GM11168 (cell line): ENCODE measurements around the gene URI1.
"Not testable (repeated sequence)": the region's sequence is repeated elsewhere in the genome, so short reads cannot be mapped to it uniquely, and the experiment has no call there.

ENCODE experiments used
- in situ Hi-C: fragments of 300-500 bp; cut with MboI; formaldehyde crosslinking; loops from one replicate; pipeline ENCODE4 v1.12.0; 2022; ENCODE audit warnings: low sequenced_read_pairs; ENCODE audit not compliant: unreplicated experiment

Gene URI1, protein sequence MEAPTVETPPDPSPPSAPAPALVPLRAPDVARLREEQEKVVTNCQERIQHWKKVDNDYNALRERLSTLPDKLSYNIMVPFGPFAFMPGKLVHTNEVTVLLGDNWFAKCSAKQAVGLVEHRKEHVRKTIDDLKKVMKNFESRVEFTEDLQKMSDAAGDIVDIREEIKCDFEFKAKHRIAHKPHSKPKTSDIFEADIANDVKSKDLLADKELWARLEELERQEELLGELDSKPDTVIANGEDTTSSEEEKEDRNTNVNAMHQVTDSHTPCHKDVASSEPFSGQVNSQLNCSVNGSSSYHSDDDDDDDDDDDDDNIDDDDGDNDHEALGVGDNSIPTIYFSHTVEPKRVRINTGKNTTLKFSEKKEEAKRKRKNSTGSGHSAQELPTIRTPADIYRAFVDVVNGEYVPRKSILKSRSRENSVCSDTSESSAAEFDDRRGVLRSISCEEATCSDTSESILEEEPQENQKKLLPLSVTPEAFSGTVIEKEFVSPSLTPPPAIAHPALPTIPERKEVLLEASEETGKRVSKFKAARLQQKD

DNA sequence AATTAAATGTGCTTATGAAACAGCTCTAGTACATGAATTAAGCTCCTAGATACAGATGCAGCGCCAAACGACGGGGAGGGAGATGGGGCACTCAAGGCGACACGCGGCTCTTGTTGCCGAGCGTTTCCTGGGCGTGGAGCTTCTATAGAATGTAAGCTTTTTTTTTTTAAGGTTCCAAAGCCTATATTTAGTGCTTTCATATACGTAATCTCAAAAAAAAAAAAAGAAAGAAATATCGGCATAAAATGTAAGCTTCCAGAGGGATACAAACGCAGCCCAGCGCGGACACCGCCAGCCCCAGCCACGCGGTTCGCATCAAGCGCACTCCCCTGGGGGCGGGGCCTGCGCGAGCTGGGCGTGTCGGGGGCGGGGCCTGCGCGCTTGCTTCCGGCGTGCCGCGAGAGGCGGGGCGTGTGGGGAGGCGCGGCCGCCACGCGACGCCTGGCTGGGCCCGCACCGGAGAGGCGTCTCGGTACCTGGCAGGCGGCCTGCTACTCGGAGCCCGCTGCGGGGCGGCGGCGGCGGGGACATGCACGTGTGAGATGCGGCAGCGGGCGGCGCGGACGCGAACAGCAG is at the start of gene URI1:
Gene URI1 (plus strand): TSS at position 412 of the 576 bp plus-strand sequence. CDS start 309 bp downstream, outside the sequence.
- in situ Hi-C loops: no loop called here

GRCh38 chr19:29893606-29894284 is 48.3 kb upstream of the URI1 start:
- in situ Hi-C loops: no loop called here

- in situ Hi-C loops: no loop called here
Measured at GRCh38 chr19:29896802-29897201, 45.2 kb upstream of the URI1 start.

GRCh38 chr19:29897466-29897865 is 44.6 kb upstream of the URI1 start:
- in situ Hi-C loops: no loop called here

DNA sequence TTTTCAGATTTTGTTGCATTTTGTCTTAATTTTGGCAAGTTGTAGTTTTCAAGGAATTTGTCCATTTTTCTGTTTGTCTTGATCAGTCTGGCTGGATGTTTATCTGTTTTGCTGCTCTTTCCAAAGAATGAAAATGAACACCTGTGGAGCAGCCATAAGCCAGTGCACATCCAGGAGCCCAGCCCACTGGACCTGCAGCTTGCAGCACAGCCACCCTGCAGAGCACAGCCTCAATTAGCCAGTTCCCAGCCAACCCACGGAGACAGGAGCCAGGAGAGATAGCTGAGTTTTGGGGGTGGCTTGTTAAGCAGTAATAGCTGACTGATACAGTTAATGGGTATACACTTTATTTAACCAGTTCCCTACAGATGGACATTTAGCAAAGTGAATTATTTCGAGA is 38.0 kb upstream of the URI1 start:
- in situ Hi-C loops: no loop called here

DNA sequence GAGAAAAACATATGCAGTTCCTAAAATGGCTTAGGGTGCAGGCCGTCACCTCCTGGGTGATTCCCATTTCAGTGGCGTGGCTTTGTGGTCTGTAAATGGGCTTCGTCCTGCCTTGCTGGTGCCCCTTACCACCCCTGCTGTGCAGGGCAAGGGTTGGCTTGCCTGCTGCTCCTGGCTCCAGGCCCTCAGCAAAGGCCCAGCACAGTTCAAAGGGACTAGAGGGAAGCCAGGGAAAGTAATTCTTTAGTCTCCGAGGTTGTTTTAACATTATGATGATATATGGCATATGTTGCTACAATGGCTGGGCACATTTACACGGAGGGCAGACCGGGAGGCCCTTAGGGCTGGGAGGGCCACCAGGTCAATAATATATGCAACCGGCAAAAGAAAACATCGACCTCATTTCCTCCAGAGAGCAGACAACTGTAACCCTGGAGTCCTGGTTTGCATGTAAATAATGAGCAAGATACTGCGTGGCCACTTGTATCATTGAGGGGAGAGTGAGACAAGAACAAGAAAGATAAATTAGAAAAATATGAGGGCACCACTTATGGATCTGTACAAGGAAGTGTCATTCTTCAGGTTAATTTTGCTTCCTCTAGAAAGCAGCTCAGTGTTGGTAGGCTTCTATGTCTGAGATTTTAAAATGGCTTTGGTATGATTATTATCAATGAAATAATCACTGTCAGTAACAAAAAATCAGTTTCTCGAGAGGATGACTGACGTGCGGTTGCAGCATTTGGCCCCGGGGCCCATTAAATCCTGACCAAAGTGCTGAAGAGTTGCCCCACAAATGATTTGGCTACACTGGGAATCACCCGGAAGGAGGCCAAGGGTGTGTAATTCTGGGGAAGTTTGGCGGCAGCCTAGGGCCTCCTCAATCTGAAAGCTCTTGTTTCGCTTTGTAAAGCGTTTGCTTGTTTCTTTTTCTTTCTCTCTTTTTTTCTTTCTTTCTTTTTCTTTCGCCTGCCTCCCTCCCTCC is 32.8 kb upstream of the URI1 start:
- in situ Hi-C loops: no loop called here

- in situ Hi-C loops: no loop called here
Measured at GRCh38 chr19:29914933-29915332, 27.1 kb upstream of the URI1 start.

DNA sequence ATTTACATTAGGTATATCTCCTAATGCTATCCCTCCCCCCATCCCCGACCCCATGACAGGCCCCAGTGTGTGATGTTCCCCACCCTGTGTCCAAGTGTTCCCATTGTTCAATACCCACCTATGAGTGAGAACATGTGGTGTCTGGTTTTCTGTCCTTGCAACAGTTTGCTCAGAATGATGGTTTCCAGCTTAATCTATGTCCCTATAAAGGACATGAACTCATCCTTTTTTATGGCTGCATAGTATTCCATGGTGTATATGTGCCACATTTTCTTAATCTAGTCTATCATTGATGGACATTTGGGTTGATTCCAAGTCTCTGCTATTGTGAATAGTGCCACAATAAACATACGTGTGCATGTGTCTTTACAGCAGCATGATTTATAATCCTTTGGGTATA is 26.2 kb upstream of the URI1 start:
- in situ Hi-C loops: not testable (repeated sequence)

GRCh38 chr19:29917911-29918310 is 24.1 kb upstream of the URI1 start:
- in situ Hi-C loops: no loop called here

DNA sequence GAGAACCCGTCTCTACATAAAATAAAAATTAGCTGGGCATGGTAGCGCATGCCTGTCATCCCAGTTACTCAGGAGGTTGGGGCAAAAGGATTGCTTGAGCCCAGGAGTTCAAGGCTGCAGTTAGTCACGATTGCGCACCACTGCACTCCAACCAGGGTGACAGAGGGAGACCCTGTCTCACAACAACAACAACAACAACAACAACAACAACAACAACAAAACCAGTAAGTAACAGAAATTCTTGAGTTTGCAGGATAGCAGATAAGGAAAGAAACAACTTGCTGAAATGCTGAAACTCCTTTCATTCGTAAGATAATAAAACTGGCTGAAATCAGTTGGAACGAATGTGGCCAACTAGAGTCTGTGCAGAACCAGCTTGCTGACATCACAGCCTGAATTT is 23.1 kb upstream of the URI1 start:
- in situ Hi-C loops: no loop called here

GRCh38 chr19:29922972-29923371 is 19.1 kb upstream of the URI1 start:
- in situ Hi-C loops: no loop called here

- in situ Hi-C loops: no loop called here
Measured at GRCh38 chr19:29923653-29924052, 18.4 kb upstream of the URI1 start.

GRCh38 chr19:29926031-29926430 is 16.0 kb upstream of the URI1 start:
- in situ Hi-C loops: no loop called here

- in situ Hi-C loops: no loop called here
Measured at GRCh38 chr19:29926801-29927200, 15.2 kb upstream of the URI1 start.

GRCh38 chr19:29927944-29928625 is 14.0 kb upstream of the URI1 start:
- in situ Hi-C loops: no loop called here

- in situ Hi-C loops: no loop called here
Measured at GRCh38 chr19:29928831-29929230, 13.2 kb upstream of the URI1 start.

- in situ Hi-C loops: no loop called here
Measured at GRCh38 chr19:29934257-29934656, 7.8 kb upstream of the URI1 start.

DNA sequence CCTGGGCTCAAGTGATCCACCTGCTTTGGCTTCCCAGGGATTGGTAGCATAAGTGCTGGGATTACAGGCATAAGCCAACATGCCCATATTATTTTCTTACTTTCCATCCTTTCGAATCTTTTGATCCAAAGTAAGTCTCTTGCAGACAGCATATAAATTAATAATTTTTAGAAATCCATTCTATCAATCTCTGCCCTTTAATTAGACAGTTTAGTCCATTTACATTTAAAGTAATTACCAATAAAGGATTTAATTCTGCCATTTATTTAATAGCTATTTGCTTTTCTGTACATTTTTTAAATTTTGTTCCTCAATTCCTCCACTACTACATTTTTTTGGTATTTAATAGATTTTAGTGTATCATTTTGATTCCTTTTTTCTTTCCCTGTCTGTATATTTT is 7.3 kb upstream of the URI1 start:
- in situ Hi-C loops: no loop called here

DNA sequence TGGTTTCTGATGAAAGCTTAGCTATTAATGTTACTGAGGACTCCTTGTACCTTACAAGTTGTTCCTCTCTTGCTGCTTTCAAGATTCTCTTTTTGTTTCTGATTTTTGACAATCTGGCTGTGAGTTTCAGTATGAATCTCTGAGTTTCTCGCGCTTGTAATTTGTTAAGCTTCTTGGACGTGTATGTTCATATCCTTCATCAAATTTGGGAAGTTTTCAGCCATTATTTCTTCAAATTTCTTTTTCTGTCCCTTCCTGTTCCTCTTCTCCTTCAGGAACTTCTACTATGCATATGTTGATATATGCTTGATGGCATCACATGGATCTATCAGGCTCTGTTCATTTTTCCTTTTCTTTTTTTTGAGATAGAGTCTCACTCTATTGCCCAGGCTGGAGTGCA is 5.6 kb upstream of the URI1 start:
- in situ Hi-C loops: no loop called here
